K562 (cell line): ENCODE data around the gene PARK7. TPM values are rescaled to one million over a fixed set of nuclear protein-coding genes. Genes with fewer than 3 reads are reported as not detected.

Experiments
- BCLAF1 ChIP-seq, 2 experiments: fragments of 450-650 bp in 1 of 2; IDR thresholded peaks; 2 replicates each; pipeline ENCODE4 v1.6.1; 2011 to 2017; ENCODE audit warnings: low read depth in 2 of 2, antibody characterized with exemption in 1 of 2, borderline replicate concordance in 1 of 2, low read length in 1 of 2, mild to moderate bottlenecking in 1 of 2, mixed read lengths in 1 of 2; ENCODE audit not compliant: control insufficient read depth in 1 of 2
- FIP1L1 ChIP-seq: fragments of 200-400 bp; formaldehyde crosslinking; IDR thresholded peaks from 2 replicates; pipeline ENCODE4 v1.6.1; 2018; ENCODE audit warnings: mild to moderate bottlenecking, low read depth, low read length; ENCODE audit not compliant: poor library complexity, severe bottlenecking
- FOXA1 ChIP-seq: fragments of 450-650 bp; IDR thresholded peaks from 2 replicates; pipeline ENCODE4 v1.6.1; 2016; ENCODE audit warnings: mild to moderate bottlenecking, borderline replicate concordance
- FOXK2 ChIP-seq, 2 experiments: fragments of 450-650 bp; IDR thresholded peaks in 1 of 2; conservative IDR thresholded peaks in 1 of 2; 2 replicates each; pipeline ENCODE4 v1.6.1; 2016; ENCODE audit warnings: low read depth in 2 of 2, mild to moderate bottlenecking in 1 of 2
- GABPB2 ChIP-seq: fragments of 250-450 bp; sonication (Bioruptor Pico); conservative IDR thresholded peaks from 2 replicates; pipeline ENCODE4 v1.5.1; 2021; ENCODE audit warnings: mild to moderate bottlenecking
- NUFIP1 ChIP-seq: fragments of 450-650 bp; IDR thresholded peaks from 2 replicates; pipeline ENCODE4 v1.6.1; 2018; ENCODE audit not compliant: partially characterized antibody
- SIRT6 ChIP-seq: IDR thresholded peaks from one replicate; pipeline ENCODE4 v1.6.1; 2012; ENCODE audit warnings: low read depth, mild to moderate bottlenecking, control low read depth, inconsistent platforms, low read length, moderate library complexity
- SNIP1 ChIP-seq: fragments of 450-650 bp; IDR thresholded peaks from 2 replicates; pipeline ENCODE4 v1.7.1; 2017; ENCODE audit warnings: low read depth, mild to moderate bottlenecking
- U2AF2 ChIP-seq: fragments of 200-400 bp; formaldehyde crosslinking; optimal IDR thresholded peaks from 2 replicates; pipeline ENCODE3; 2017; ENCODE audit warnings: low read depth, mild to moderate bottlenecking, low read length
- ZNF3 ChIP-seq: fragments of 250-450 bp; sonication (Bioruptor Pico); IDR thresholded peaks from 2 replicates; pipeline ENCODE4 v1.5.0; 2021; ENCODE audit warnings: mild to moderate bottlenecking, moderate library complexity
- ZNF407 ChIP-seq: fragments of 450-650 bp; IDR thresholded peaks from 2 replicates; pipeline ENCODE4 v1.6.1; 2016; ENCODE audit warnings: low read depth
- polyA plus RNA-seq, 8 experiments: library from polyadenylated mRNA; depleted of rRNA in 4 of 8; stranded (reverse) in 5 of 8; unstranded in 3 of 8; fragments of >200 nt; fragmentation: Nextera tagmentation in 2 of 8; fragmentation: Illumina TruSeq in 1 of 8; extraction: Ambion mirVana in 2 of 8; extraction: Trizol in 1 of 8; gene quantifications; 2 replicates each; pipeline versions ENCODE4 v1.2.1 to v1.2.3, GENCODE V29; 2011 to 2014; ENCODE audit warnings: inconsistent platforms in 1 of 8, missing spikeins in 1 of 8
- total RNA-seq, 7 experiments: library from RNA; depleted of rRNA in 6 of 7; stranded (reverse); fragments of >200 nt in 6 of 7; fragmentation: Illumina TruSeq in 2 of 7; extraction: Trizol in 2 of 7; gene quantifications; 2 replicates each; pipeline versions ENCODE4 v1.2.1 to v1.2.3, GENCODE V29; 2011 to 2021; ENCODE audit warnings: low replicate concordance in 1 of 7

Gene PARK7
- total and polyA plus RNA-seq, 9 of the 15 experiments (the other 6 are each of a cell fraction or from before 2014, with no cell fraction given) = 374 to 1,298 (median 484) TPM

GRCh38 chr1:7962014-7962335 lies 464 bp downstream of the PARK7 start (continued):
- peak; percentile 56; the same call in 1 of the 2 replicates for TF ChIP-seq ZNF407
- TF ChIP-seq GABPB2 (CRISPR knock-in tag) = no peak
- no peak for TF ChIP-seq U2AF2
- no peak for TF ChIP-seq FOXA1
- no peak for TF ChIP-seq SNIP1
- no peak for TF ChIP-seq BCLAF1 (IDR thresholded peaks at IDR 0.05; ENCODE audit: borderline replicate concordance in 1 of 2, control insufficient read depth in 1 of 2, low read depth in 2 of 2, low read length in 1 of 2)
- no peak for TF ChIP-seq SIRT6
- TF ChIP-seq ZNF3 (CRISPR knock-in tag) = no peak
- no peak for TF ChIP-seq FOXK2 (conservative IDR thresholded peaks at IDR 0.05 in 1 of 2, IDR thresholded peaks at IDR 0.05 in 1 of 2; ENCODE audit: low read depth in 2 of 2)
- no peak for TF ChIP-seq NUFIP1
- TF ChIP-seq FIP1L1 = no peak
